Measurements from ENCODE around the gene STXBP6. TPM values are rescaled to one million over a fixed set of nuclear protein-coding genes. Genes with fewer than 3 reads are reported as not detected.
"Not testable (repeated sequence)": the region's sequence is repeated elsewhere in the genome, so short reads cannot be mapped to it uniquely, and the experiment has no call there.

The STXBP6 gene
- polyA plus RNA-seq, 1 donor from 2014 or later: 14.6 TPM

DNA sequence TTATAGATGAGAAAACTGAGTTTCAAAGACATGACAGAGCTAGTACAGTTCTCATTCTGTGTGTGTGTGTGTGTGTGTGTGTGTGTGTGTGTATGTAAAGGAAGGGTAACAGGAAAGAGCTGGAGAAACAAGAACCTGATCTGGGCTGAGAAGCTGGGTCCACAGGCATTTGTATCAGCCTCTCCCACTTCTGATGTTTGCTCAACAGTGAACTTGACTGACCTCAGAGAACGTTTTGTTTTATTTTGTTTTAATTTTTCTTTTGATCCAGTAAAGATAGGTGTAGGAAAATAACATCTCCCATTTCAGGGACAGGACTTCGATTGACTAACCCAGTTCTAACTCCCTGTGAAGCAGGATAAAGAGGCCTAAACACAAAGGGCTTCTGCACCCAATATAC, 85.4 kb downstream of the STXBP6 start:
- H3K9me3 ChIP-seq (ENCODE audit: low read length): no peaks in the 10 kb centered on the region
- H3K4me3 ChIP-seq (ENCODE audit: low read length): no peak overlapping the region
- no peaks in the 10 kb centered on the region for H3K79me2 ChIP-seq (replicated peaks; ENCODE audit: insufficient read depth, low read length)
- H3K9me2 ChIP-seq (ENCODE audit: insufficient read depth, low read length): no peaks in the 10 kb centered on the region
- H3K27ac ChIP-seq (ENCODE audit: low read length): no peak overlapping the region
- no peaks in the 10 kb centered on the region for H3K27me3 ChIP-seq (ENCODE audit: insufficient read depth, low read depth, low read length)
- H3K4me2 ChIP-seq (ENCODE audit: low read length): no peak overlapping the region
- no peaks in the 10 kb centered on the region for H3K36me3 ChIP-seq (ENCODE audit: insufficient read depth, low read length)
- H4K20me1 ChIP-seq (ENCODE audit: insufficient read depth): no peaks in the 10 kb centered on the region
- TF ChIP-seq EP300 (conservative IDR thresholded peaks at IDR 0.05; ENCODE audit: poor library complexity, severe bottlenecking) (no peak), POLR2AphosphoS5 (IDR thresholded peaks at IDR 0.05) (no peak), RAD21 (conservative IDR thresholded peaks at IDR 0.05) (no peak), EZH2 (IDR thresholded peaks at IDR 0.05; ENCODE audit: borderline replicate concordance, insufficient read depth, low read length, poor library complexity, severe bottlenecking) (no peak), SMC3 (conservative IDR thresholded peaks at IDR 0.05; ENCODE audit: poor library complexity) (no peak), MXI1 (conservative IDR thresholded peaks at IDR 0.05; ENCODE audit: poor library complexity, severe bottlenecking) (no peak), TAF1 (IDR thresholded peaks at IDR 0.05; ENCODE audit: low read depth) (no peak)
- TF ChIP-seq, protein P1, sequence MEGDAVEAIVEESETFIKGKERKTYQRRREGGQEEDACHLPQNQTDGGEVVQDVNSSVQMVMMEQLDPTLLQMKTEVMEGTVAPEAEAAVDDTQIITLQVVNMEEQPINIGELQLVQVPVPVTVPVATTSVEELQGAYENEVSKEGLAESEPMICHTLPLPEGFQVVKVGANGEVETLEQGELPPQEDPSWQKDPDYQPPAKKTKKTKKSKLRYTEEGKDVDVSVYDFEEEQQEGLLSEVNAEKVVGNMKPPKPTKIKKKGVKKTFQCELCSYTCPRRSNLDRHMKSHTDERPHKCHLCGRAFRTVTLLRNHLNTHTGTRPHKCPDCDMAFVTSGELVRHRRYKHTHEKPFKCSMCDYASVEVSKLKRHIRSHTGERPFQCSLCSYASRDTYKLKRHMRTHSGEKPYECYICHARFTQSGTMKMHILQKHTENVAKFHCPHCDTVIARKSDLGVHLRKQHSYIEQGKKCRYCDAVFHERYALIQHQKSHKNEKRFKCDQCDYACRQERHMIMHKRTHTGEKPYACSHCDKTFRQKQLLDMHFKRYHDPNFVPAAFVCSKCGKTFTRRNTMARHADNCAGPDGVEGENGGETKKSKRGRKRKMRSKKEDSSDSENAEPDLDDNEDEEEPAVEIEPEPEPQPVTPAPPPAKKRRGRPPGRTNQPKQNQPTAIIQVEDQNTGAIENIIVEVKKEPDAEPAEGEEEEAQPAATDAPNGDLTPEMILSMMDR (IDR thresholded peaks at IDR 0.05; ENCODE audit: poor library complexity, severe bottlenecking): no peak
- TF ChIP-seq, protein P2, sequence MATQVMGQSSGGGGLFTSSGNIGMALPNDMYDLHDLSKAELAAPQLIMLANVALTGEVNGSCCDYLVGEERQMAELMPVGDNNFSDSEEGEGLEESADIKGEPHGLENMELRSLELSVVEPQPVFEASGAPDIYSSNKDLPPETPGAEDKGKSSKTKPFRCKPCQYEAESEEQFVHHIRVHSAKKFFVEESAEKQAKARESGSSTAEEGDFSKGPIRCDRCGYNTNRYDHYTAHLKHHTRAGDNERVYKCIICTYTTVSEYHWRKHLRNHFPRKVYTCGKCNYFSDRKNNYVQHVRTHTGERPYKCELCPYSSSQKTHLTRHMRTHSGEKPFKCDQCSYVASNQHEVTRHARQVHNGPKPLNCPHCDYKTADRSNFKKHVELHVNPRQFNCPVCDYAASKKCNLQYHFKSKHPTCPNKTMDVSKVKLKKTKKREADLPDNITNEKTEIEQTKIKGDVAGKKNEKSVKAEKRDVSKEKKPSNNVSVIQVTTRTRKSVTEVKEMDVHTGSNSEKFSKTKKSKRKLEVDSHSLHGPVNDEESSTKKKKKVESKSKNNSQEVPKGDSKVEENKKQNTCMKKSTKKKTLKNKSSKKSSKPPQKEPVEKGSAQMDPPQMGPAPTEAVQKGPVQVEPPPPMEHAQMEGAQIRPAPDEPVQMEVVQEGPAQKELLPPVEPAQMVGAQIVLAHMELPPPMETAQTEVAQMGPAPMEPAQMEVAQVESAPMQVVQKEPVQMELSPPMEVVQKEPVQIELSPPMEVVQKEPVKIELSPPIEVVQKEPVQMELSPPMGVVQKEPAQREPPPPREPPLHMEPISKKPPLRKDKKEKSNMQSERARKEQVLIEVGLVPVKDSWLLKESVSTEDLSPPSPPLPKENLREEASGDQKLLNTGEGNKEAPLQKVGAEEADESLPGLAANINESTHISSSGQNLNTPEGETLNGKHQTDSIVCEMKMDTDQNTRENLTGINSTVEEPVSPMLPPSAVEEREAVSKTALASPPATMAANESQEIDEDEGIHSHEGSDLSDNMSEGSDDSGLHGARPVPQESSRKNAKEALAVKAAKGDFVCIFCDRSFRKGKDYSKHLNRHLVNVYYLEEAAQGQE (IDR thresholded peaks at IDR 0.05; ENCODE audit: borderline replicate concordance): no peak
- H2AFZ ChIP-seq (ENCODE audit: low read depth, low read length): no peak overlapping the region
- H3F3A ChIP-seq (ENCODE audit: insufficient read depth, low read length, poor library complexity, severe bottlenecking): no peaks in the 10 kb centered on the region
- H3K9ac ChIP-seq (ENCODE audit: low read length): no peak overlapping the region

DNA sequence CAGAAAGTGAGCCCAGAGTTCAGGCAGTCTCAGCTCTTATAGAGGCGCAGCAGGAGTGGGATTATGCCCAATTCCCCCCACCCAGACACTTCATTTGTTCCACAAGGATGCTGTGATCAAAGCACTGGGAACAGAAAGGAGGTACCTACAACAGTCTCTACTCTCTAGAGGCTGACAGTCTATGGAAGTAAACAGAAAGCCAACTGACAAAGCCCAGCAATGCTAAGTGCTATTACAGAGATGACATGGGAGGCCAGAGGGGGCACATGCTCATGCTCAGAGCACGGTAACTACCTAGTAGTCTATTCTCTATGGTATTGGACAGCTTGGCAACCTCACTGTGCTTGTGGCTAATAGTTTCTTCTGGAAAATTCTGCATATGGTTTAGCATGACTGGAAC, 85.9 kb downstream of the STXBP6 start:
- no peaks in the 10 kb centered on the region for H3K79me2 ChIP-seq (replicated peaks; ENCODE audit: insufficient read depth, low read length)
- H3K27me3 ChIP-seq (ENCODE audit: insufficient read depth, low read depth, low read length): no peaks in the 10 kb centered on the region
- no peak overlapping the region for H3K27ac ChIP-seq (ENCODE audit: low read length)
- H3K4me2 ChIP-seq (ENCODE audit: low read length): no peak overlapping the region
- no peaks in the 10 kb centered on the region for H3K9me3 ChIP-seq (ENCODE audit: low read length)
- TF ChIP-seq EZH2 (IDR thresholded peaks at IDR 0.05; ENCODE audit: borderline replicate concordance, insufficient read depth, low read length, poor library complexity, severe bottlenecking) (no peak), POLR2AphosphoS5 (IDR thresholded peaks at IDR 0.05) (no peak), RAD21 (conservative IDR thresholded peaks at IDR 0.05) (no peak), TAF1 (IDR thresholded peaks at IDR 0.05; ENCODE audit: low read depth) (no peak), SMC3 (conservative IDR thresholded peaks at IDR 0.05; ENCODE audit: poor library complexity) (no peak), MXI1 (conservative IDR thresholded peaks at IDR 0.05; ENCODE audit: poor library complexity, severe bottlenecking) (no peak), EP300 (conservative IDR thresholded peaks at IDR 0.05; ENCODE audit: poor library complexity, severe bottlenecking) (no peak)
- TF ChIP-seq, protein P1 (IDR thresholded peaks at IDR 0.05; ENCODE audit: poor library complexity, severe bottlenecking): no peak
- TF ChIP-seq, protein P2 (IDR thresholded peaks at IDR 0.05; ENCODE audit: borderline replicate concordance): no peak
- no peak overlapping the region for H3K4me3 ChIP-seq (ENCODE audit: low read length)
- no peak overlapping the region for H3K9ac ChIP-seq (ENCODE audit: low read length)
- H3F3A ChIP-seq (ENCODE audit: insufficient read depth, low read length, poor library complexity, severe bottlenecking): no peaks in the 10 kb centered on the region
- no peaks in the 10 kb centered on the region for H3K36me3 ChIP-seq (ENCODE audit: insufficient read depth, low read length)
- no peaks in the 10 kb centered on the region for H3K9me2 ChIP-seq (ENCODE audit: insufficient read depth, low read length)
- H4K20me1 ChIP-seq (ENCODE audit: insufficient read depth): no peaks in the 10 kb centered on the region
- H2AFZ ChIP-seq (ENCODE audit: low read depth, low read length): no peak overlapping the region

DNA sequence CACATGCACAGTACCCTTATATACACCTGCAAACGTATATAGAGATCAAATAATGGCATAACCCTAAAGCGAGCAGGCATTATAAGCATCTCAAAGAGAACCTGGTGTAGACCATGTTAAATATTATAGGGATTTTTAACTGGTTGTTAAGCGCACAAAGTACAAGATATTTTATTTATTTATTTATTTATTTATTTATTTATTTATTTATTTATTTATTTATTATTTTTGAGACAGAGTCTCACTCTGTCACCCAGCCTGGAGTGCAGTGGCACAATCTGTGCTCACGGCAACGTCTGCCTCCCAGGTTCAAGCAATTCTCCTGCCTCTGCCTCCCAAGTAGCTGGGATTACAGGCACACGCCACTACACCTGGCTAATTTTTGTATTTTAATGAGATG, 87.8 kb downstream of the STXBP6 start:
- H2AFZ ChIP-seq (ENCODE audit: low read depth, low read length); H3F3A ChIP-seq (ENCODE audit: insufficient read depth, low read length, poor library complexity, severe bottlenecking); H3K27ac ChIP-seq (ENCODE audit: low read length); H3K4me2 ChIP-seq (ENCODE audit: low read length); H3K9me2 ChIP-seq (ENCODE audit: insufficient read depth, low read length); H4K20me1 ChIP-seq (ENCODE audit: insufficient read depth); H3K9me3 ChIP-seq (ENCODE audit: low read length); H3K79me2 ChIP-seq (replicated peaks; ENCODE audit: insufficient read depth, low read length); H3K27me3 ChIP-seq (ENCODE audit: insufficient read depth, low read depth, low read length); H3K36me3 ChIP-seq (ENCODE audit: insufficient read depth, low read length); H3K4me3 ChIP-seq (ENCODE audit: low read length); H3K9ac ChIP-seq (ENCODE audit: low read length): not testable (repeated sequence)

Data from neural cell (in vitro differentiated cells).